Prostate gland (tissue), 2 donors: ENCODE results near the gene LRIT1. TPM values are rescaled to one million over a fixed set of nuclear protein-coding genes. Genes with fewer than 3 reads are reported as not detected.

Source experiments
- DNase-seq: peaks from one replicate; pipeline ENCODE4 v3.0.0-alpha.2; 2019; ENCODE audit warnings: low spot score
- H3K27ac ChIP-seq, 2 donors: fragments of 200-600 bp; sonication (generic); 2 replicates each; pipeline ENCODE4 v1.5.1; 2017 to 2019
- H3K27me3 ChIP-seq: fragments of 200-600 bp; sonication (generic); replicated peaks from 2 replicates; pipeline ENCODE4 v1.5.1; 2019; ENCODE audit not compliant: insufficient read depth
- H3K36me3 ChIP-seq, 2 donors: fragments of 200-600 bp; sonication (generic); 1 replicate in 1 of 2; 2 replicates in 1 of 2; pipeline versions ENCODE4 v1.5.1 to v1.8.1; 2017 to 2019
- H3K4me1 ChIP-seq: fragments of 200-600 bp; sonication (generic); replicated peaks from 2 replicates; pipeline ENCODE4 v1.5.1; 2019
- H3K4me3 ChIP-seq, 2 donors: fragments of 200-600 bp; sonication (generic); 2 replicates each; pipeline ENCODE4 v1.5.1; 2017 to 2019
- H3K9me3 ChIP-seq: fragments of 200-600 bp; sonication (generic); 2 replicates; pipeline ENCODE4 v1.5.1; 2017
- POLR2A ChIP-seq: fragments of 450-650 bp; IDR thresholded peaks from one replicate; pipeline ENCODE4 v1.6.1; 2016; ENCODE audit warnings: antibody characterized with exemption, mild to moderate bottlenecking
- POLR2AphosphoS5 ChIP-seq: sonication (generic); formaldehyde crosslinking; IDR thresholded peaks from one replicate; pipeline ENCODE4 v1.6.1; 2017; ENCODE audit warnings: antibody characterized with exemption
- WGBS: methylation state at CpG from one replicate; pipeline ENCODE4 v1.1.5; 2018; 5-methylcytosine and 5-hydroxymethylcytosine counted together
- intact Hi-C: fragments of 100-400 bp; cut with DNase I; formaldehyde crosslinking; loops from one replicate; pipeline ENCODE4 v1.14.2; 2022
- total RNA-seq, 2 donors: library from RNA; depleted of rRNA; stranded (reverse); fragments of >200 nt; gene quantifications; one replicate each; pipeline ENCODE4 v1.1.0, GENCODE V29; 2016
- TF ChIP-seq, protein P1 (sequence below), 4 experiments: fragments of 200-600 bp in 2 of 4; fragments of 450-650 bp in 2 of 4; sonication (generic) in 2 of 4; IDR thresholded peaks; 1 replicate in 3 of 4; 2 replicates in 1 of 4; pipeline ENCODE4 v1.5.1; 2016 to 2019; ENCODE audit warnings: antibody characterized with exemption in 4 of 4, mild to moderate bottlenecking in 2 of 4, moderate library complexity in 2 of 4

Gene LRIT1
- total RNA-seq, 2 donors from 2014 or later, result 1.1 TPM; not detected in 1

DNA sequence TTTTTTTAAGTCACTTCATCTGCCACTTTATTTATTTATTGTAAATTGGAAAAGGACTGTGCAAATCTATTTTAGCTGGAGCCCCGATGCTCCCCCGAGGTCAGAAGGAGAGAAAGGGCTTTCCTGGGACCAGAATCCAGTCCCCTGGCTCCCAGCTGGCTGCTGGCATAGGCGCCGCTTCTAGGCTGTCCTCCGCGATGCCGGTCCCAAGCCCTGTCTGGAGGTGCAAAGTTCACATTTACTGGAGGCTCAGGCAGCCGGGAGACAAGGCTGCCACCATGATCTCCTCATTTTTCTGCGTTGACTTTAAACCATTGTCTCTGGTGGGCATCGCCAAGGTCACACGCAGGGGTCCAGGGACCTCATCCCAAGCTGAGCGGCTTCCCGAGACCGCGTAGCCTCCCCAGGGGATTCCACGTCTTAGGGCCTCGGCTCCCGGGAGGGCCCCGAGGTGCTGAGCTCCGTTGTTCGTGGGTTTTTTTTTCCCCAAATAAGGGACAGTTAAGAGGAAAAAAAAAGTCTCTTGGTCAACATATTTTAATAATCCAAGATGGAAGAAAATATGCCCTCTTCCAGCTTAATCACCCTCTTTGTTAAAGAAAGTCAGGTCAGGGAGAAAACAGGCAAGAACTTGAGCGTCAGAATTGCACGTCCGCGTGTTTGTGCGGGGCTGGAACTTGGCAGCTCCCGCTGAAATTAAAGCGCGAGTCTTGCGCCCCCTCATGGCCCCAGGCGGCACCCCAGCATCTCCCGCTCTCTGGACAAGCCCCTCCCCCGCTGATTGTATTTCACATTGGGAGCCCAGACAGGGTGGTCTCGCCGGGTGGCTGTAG lies 15.4 kb upstream of the LRIT1 start:
- 48% methylated on average over 35 of the region's 35 CpGs for WGBS
- H3K9me3 ChIP-seq, result no peaks in the 10 kb centered on the region
- no peaks in the 10 kb centered on the region for H3K27me3 ChIP-seq
- intact Hi-C loops, result no loop called here
- H3K4me3 ChIP-seq, result no peak overlapping the region
- no peak for DNase-seq
- no peak for TF ChIP-seq POLR2AphosphoS5
- TF ChIP-seq POLR2A, result no peak
- TF ChIP-seq, protein P1, sequence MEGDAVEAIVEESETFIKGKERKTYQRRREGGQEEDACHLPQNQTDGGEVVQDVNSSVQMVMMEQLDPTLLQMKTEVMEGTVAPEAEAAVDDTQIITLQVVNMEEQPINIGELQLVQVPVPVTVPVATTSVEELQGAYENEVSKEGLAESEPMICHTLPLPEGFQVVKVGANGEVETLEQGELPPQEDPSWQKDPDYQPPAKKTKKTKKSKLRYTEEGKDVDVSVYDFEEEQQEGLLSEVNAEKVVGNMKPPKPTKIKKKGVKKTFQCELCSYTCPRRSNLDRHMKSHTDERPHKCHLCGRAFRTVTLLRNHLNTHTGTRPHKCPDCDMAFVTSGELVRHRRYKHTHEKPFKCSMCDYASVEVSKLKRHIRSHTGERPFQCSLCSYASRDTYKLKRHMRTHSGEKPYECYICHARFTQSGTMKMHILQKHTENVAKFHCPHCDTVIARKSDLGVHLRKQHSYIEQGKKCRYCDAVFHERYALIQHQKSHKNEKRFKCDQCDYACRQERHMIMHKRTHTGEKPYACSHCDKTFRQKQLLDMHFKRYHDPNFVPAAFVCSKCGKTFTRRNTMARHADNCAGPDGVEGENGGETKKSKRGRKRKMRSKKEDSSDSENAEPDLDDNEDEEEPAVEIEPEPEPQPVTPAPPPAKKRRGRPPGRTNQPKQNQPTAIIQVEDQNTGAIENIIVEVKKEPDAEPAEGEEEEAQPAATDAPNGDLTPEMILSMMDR (IDR thresholded peaks at IDR 0.05), result no peak
- no peaks in the 10 kb centered on the region for H3K4me1 ChIP-seq
- H3K36me3 ChIP-seq, result no peaks in the 10 kb centered on the region
- no peak overlapping the region for H3K27ac ChIP-seq

DNA sequence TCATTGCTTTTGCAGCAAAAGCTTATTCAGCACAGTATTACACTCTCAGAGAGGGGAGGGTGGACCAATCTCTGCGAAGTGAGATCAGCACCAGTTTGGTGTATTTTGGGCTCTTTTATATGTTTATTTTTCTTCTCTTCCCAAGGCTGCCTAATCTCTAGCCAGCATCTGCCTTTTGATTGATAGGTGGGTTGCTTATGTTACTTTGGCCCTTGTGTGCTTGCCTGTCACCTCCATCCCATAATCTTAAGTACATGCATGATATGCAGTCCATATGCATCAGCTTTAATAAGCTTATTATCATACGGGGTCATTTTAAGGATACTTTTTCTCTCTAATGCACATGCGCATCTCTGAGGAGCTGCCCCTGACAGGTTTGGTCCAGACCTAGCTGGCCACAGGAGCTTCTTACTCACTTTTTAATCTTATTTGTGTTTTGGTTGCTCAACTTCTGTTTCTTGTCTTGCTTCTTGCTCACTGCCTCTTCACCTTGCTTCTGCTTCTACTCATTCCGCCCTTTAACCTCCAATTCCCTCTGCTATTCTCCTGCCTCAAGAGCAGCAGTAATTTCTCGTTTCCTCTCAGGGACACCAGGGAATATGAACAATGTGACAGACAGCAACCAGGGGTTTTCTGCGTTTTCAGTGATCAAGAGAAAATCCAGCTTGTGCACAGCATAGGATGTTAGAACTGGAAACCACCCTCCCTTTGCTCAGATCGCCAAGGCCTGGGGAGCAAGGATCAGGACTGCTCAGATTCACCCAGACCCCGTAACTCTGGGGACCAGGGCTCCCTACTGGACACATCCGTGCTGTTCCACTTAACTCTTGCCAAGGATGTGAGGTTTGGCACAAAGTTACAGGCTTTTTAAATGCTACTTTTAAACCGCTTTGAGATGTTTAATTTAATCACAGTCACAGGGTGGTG lies 13.5 kb upstream of the LRIT1 start:
- WGBS, result 52% methylated on average over 10 of the region's 10 CpGs
- no peaks in the 10 kb centered on the region for H3K4me1 ChIP-seq
- DNase-seq, result no peak
- no peak overlapping the region for H3K4me3 ChIP-seq
- TF ChIP-seq, protein P1 (IDR thresholded peaks at IDR 0.05), result no peak
- TF ChIP-seq POLR2A (no peak), POLR2AphosphoS5 (no peak)
- no peak overlapping the region for H3K27ac ChIP-seq
- H3K27me3 ChIP-seq, result no peaks in the 10 kb centered on the region
- no peaks in the 10 kb centered on the region for H3K9me3 ChIP-seq
- intact Hi-C loops, result no loop called here
- H3K36me3 ChIP-seq, result no peaks in the 10 kb centered on the region

DNA sequence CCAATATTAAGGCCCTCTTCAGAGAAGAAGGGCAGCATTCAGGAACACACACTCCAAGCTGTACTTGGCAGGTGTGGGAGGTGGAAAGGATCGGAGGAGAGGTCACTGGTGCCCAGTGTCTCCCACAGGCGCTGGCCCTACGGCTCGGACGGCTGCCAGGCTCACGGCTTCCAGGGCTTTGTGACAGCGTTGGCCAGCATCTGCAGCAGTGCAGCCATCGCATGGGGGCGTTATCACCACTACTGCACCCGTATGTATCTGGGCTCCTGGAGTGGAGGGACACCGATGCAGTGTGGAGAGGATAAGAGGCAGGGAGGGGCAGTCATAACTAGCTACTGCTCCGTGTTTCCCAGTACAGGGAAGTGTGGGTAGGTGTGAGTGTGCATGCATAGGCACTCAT lies 7.4 kb upstream of the LRIT1 start:
- no peaks in the 10 kb centered on the region for H3K9me3 ChIP-seq
- no peak for TF ChIP-seq POLR2AphosphoS5
- TF ChIP-seq, protein P1 (IDR thresholded peaks at IDR 0.05), result no peak
- no peak for TF ChIP-seq POLR2A
- no peak overlapping the region for H3K4me3 ChIP-seq
- no peak for DNase-seq
- no peaks in the 10 kb centered on the region for H3K27me3 ChIP-seq
- intact Hi-C loops, result no loop called here
- no peaks in the 10 kb centered on the region for H3K36me3 ChIP-seq
- no peaks in the 10 kb centered on the region for H3K4me1 ChIP-seq
- no peak overlapping the region for H3K27ac ChIP-seq
- 83% methylated on average over 12 of the region's 12 CpGs for WGBS

DNA sequence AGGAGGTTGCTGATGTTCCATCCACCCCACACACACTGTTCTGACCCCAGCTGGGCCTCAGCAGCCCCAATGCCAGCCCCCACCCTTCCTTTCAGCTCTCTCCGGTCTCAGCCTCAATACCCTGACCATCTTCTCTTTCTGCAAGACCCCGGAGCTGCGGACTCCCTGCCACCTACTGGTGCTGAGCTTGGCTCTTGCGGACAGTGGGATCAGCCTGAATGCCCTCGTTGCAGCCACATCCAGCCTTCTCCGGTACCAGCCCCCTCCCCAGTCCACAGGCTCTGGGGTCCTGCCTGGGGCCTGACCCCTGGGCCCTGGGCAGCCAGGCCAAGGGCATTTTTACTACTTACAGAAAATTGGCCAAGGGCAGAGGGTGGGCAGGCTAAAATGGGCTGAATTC lies 6.2 kb upstream of the LRIT1 start:
- H3K27ac ChIP-seq, result no peak overlapping the region
- no peaks in the 10 kb centered on the region for H3K4me1 ChIP-seq
- no peaks in the 10 kb centered on the region for H3K27me3 ChIP-seq
- H3K36me3 ChIP-seq, result no peaks in the 10 kb centered on the region
- TF ChIP-seq, protein P1 (IDR thresholded peaks at IDR 0.05), result no peak
- TF ChIP-seq POLR2A, result no peak
- TF ChIP-seq POLR2AphosphoS5, result no peak
- no peak for DNase-seq
- 85% methylated on average over 6 of the region's 6 CpGs for whole genome bisulfite sequencing
- no peak overlapping the region for H3K4me3 ChIP-seq
- intact Hi-C loops, result no loop called here
- H3K9me3 ChIP-seq, result no peaks in the 10 kb centered on the region
